HEK293 (cell line): Measurements from ENCODE around the gene AGO3.

Experiments used
- CTCF ChIA-PET: fragments of 350-600 bp; formaldehyde crosslinking; extraction: SDS; loops from one replicate; lab custom pipeline; 2021; ENCODE audit warnings: antibody characterized with exemption; lab: Yijun Ruan, JAX
- POLR2A ChIA-PET: fragments of 300-600 bp; formaldehyde crosslinking; extraction: SDS; loops from one replicate; lab custom pipeline; 2020; ENCODE audit warnings: antibody characterized with exemption, inconsistent platforms; lab: Yijun Ruan, JAX
- H3K27ac ChIP-seq: fragments of 200-500 bp; sonication (Bioruptor generic); 2 replicates; pipeline ENCODE4 v1.5.1; 2014; ENCODE audit warnings: low read depth, low read length, control low read depth, inconsistent platforms; ENCODE audit errors: extremely low read depth
- H3K36me3 ChIP-seq, 2 experiments: fragments of 200-500 bp in 1 of 2; sonication (Bioruptor generic) in 1 of 2; 1 replicate in 1 of 2; 2 replicates in 1 of 2; pipeline ENCODE4 v1.5.1; 2014 to 2017; ENCODE audit warnings: inconsistent platforms in 2 of 2, low read length in 2 of 2; ENCODE audit not compliant: control insufficient read depth in 2 of 2, insufficient read depth in 1 of 2
- H3K4me1 ChIP-seq: fragments of 200-500 bp; sonication (Bioruptor generic); 2 replicates; pipeline ENCODE4 v1.5.1; 2014; ENCODE audit warnings: mild to moderate bottlenecking, low read length, inconsistent platforms; ENCODE audit not compliant: control insufficient read depth, insufficient read depth
- H3K4me3 ChIP-seq: 2 replicates; pipeline ENCODE4 v1.5.1; 2011; ENCODE audit warnings: low read depth, mild to moderate bottlenecking, control low read depth, low read length, moderate library complexity
- H3K9me3 ChIP-seq: fragments of 200-500 bp; sonication (Bioruptor generic); 2 replicates; pipeline ENCODE4 v1.5.1; 2014; ENCODE audit warnings: low read depth, low read length, inconsistent platforms; ENCODE audit not compliant: control insufficient read depth, insufficient read depth
- GFI1B ChIP-seq: fragments of 450-650 bp; formaldehyde crosslinking; IDR thresholded peaks from 2 replicates; pipeline ENCODE4 v1.5.1; 2016; ENCODE audit warnings: missing biosample characterization, missing genetic modification characterization
- GLIS1 ChIP-seq: fragments of 450-650 bp; formaldehyde crosslinking; IDR thresholded peaks from 2 replicates; pipeline ENCODE4 v1.5.1; 2016; ENCODE audit warnings: missing biosample characterization, missing genetic modification characterization
- PRDM1 ChIP-seq: fragments of 450-650 bp; formaldehyde crosslinking; IDR thresholded peaks from 2 replicates; pipeline ENCODE4; 2016; ENCODE audit warnings: missing biosample characterization, missing genetic modification characterization
- ZBTB17 ChIP-seq: fragments of 450-650 bp; formaldehyde crosslinking; IDR thresholded peaks from 2 replicates; pipeline ENCODE4 v1.5.1; 2016; ENCODE audit warnings: missing biosample characterization, missing genetic modification characterization
- ZFP37 ChIP-seq: fragments of 450-650 bp; formaldehyde crosslinking; IDR thresholded peaks from 2 replicates; pipeline ENCODE4 v1.5.1; 2016; ENCODE audit warnings: missing biosample characterization, missing genetic modification characterization
- ZNF10 ChIP-seq: fragments of 450-650 bp; formaldehyde crosslinking; IDR thresholded peaks from 2 replicates; pipeline ENCODE4 v1.5.1; 2017; ENCODE audit warnings: missing biosample characterization, missing genetic modification characterization
- ZNF133 ChIP-seq: fragments of 450-650 bp; formaldehyde crosslinking; IDR thresholded peaks from 2 replicates; pipeline ENCODE4 v1.5.1; 2016; ENCODE audit warnings: missing biosample characterization, missing genetic modification characterization
- ZNF174 ChIP-seq: fragments of 450-650 bp; formaldehyde crosslinking; IDR thresholded peaks from 2 replicates; pipeline ENCODE4 v1.5.0; 2017; ENCODE audit warnings: missing biosample characterization, mild to moderate bottlenecking, missing genetic modification characterization
- ZNF19 ChIP-seq: fragments of 450-650 bp; formaldehyde crosslinking; IDR thresholded peaks from 2 replicates; pipeline ENCODE4; 2016; ENCODE audit warnings: missing biosample characterization, missing genetic modification characterization, low read depth
- ZNF214 ChIP-seq: fragments of 450-650 bp; formaldehyde crosslinking; IDR thresholded peaks from 2 replicates; pipeline ENCODE4 v1.5.1; 2017; ENCODE audit warnings: missing biosample characterization, mild to moderate bottlenecking, missing genetic modification characterization, borderline replicate concordance
- ZNF221 ChIP-seq: fragments of 450-650 bp; formaldehyde crosslinking; IDR thresholded peaks from 2 replicates; pipeline ENCODE4 v1.5.1; 2017; ENCODE audit warnings: missing biosample characterization, missing genetic modification characterization, borderline replicate concordance
- ZNF354C ChIP-seq: fragments of 450-650 bp; formaldehyde crosslinking; IDR thresholded peaks from 2 replicates; pipeline ENCODE4 v1.5.1; 2016; ENCODE audit warnings: missing biosample characterization, missing genetic modification characterization, low read depth, borderline replicate concordance
- ZNF366 ChIP-seq: fragments of 450-650 bp; formaldehyde crosslinking; conservative IDR thresholded peaks from 2 replicates; pipeline ENCODE4 v1.5.1; 2016; ENCODE audit warnings: missing biosample characterization, missing genetic modification characterization
- ZNF510 ChIP-seq: fragments of 450-650 bp; formaldehyde crosslinking; IDR thresholded peaks from 2 replicates; pipeline ENCODE4 v1.5.1; 2018; ENCODE audit warnings: mild to moderate bottlenecking, missing genetic modification characterization, missing biosample characterization; ENCODE audit not compliant: insufficient replicate concordance
- ZNF514 ChIP-seq: fragments of 450-650 bp; formaldehyde crosslinking; IDR thresholded peaks from 2 replicates; pipeline ENCODE4 v1.5.1; 2016; ENCODE audit warnings: missing biosample characterization, missing genetic modification characterization
- ZNF544 ChIP-seq: fragments of 450-650 bp; formaldehyde crosslinking; IDR thresholded peaks from 2 replicates; pipeline ENCODE4 v1.5.0; 2017; ENCODE audit warnings: missing biosample characterization, missing genetic modification characterization
- ZNF558 ChIP-seq: fragments of 450-650 bp; formaldehyde crosslinking; IDR thresholded peaks from 2 replicates; pipeline ENCODE4 v1.5.1; 2016; ENCODE audit warnings: missing biosample characterization, missing genetic modification characterization
- ZNF600 ChIP-seq: fragments of 450-650 bp; formaldehyde crosslinking; IDR thresholded peaks from 2 replicates; pipeline ENCODE4 v1.5.1; 2016; ENCODE audit warnings: missing biosample characterization, missing genetic modification characterization
- ZNF629 ChIP-seq: fragments of 450-650 bp; formaldehyde crosslinking; IDR thresholded peaks from 2 replicates; pipeline ENCODE4 v1.5.1; 2017; ENCODE audit warnings: missing biosample characterization, missing genetic modification characterization
- ZNF677 ChIP-seq: fragments of 450-650 bp; IDR thresholded peaks from 2 replicates; pipeline ENCODE4 v1.5.0; 2018; ENCODE audit warnings: missing biosample characterization, mild to moderate bottlenecking, missing genetic modification characterization, moderate library complexity
- ZNF76 ChIP-seq: fragments of 450-650 bp; formaldehyde crosslinking; IDR thresholded peaks from 2 replicates; pipeline ENCODE4; 2016; ENCODE audit warnings: low read depth, missing biosample characterization, missing genetic modification characterization, borderline replicate concordance
- ZNF792 ChIP-seq: fragments of 450-650 bp; formaldehyde crosslinking; IDR thresholded peaks from 2 replicates; pipeline ENCODE4 v1.5.1; 2016; ENCODE audit warnings: missing biosample characterization, missing genetic modification characterization
- ZNF843 ChIP-seq: fragments of 450-650 bp; formaldehyde crosslinking; IDR thresholded peaks from 2 replicates; pipeline ENCODE4 v1.5.1; 2016; ENCODE audit warnings: missing biosample characterization, missing genetic modification characterization
- ZSCAN30 ChIP-seq: fragments of 450-650 bp; IDR thresholded peaks from 2 replicates; pipeline ENCODE4 v1.5.1; 2018; ENCODE audit warnings: missing biosample characterization, mild to moderate bottlenecking, missing genetic modification characterization, moderate library complexity
- TF ChIP-seq, protein P1 (sequence below): fragments of 450-650 bp; formaldehyde crosslinking; IDR thresholded peaks from 2 replicates; pipeline ENCODE4 v1.5.1; 2016; ENCODE audit warnings: missing biosample characterization, missing genetic modification characterization
- TF ChIP-seq, protein P2 (sequence below): fragments of 450-650 bp; formaldehyde crosslinking; IDR thresholded peaks from 2 replicates; pipeline ENCODE4 v1.5.1; 2017; ENCODE audit warnings: missing biosample characterization, missing genetic modification characterization

The AGO3 gene

GRCh38 chr1:36091141-36091540 is 160.2 kb downstream of the AGO3 start:
- no peak for TF ChIP-seq ZNF214 (tag by site-specific recombination)
- no peak overlapping the region for H3K4me3 ChIP-seq
- peaks cover 4 to 63% of the 10 kb centered on the region in 2 experiments; a peak in 2 of 3 replicates for H3K36me3 ChIP-seq
- CTCF ChIA-PET, result interaction anchor here (0.7 to 1.6 kb wide), 4 partner anchors 9 to 58 kb away, joined by 3 to 7 read pairs (median 4); partner anchors contain the start of gene TRAPPC3
- H3K4me1 ChIP-seq, result no peaks in the 10 kb centered on the region
- H3K9me3 ChIP-seq, result no peaks in the 10 kb centered on the region
- no peak overlapping the region for H3K27ac ChIP-seq
- POLR2A ChIA-PET, result no interaction called here

DNA sequence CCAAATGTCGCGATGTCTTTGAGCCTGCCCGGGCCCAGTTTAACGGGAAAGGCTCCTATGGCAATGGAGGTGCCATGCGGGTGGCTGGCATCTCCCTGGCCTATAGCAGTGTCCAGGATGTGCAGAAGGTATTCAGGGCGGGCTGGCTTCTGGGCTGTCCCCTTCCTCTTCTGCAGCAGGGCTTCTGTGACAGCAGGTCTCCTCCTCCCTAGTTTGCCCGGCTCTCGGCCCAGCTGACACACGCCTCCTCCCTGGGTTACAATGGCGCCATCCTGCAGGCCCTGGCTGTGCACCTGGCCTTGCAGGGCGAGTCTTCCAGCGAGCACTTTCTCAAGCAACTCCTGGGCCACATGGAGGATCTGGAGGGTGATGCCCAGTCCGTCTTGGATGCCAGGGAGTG is 160.8 kb downstream of the AGO3 start:
- no peaks in the 10 kb centered on the region for H3K4me1 ChIP-seq
- POLR2A ChIA-PET, result no interaction called here
- no peaks in the 10 kb centered on the region for H3K9me3 ChIP-seq
- H3K4me3 ChIP-seq, result no peak overlapping the region
- CTCF ChIA-PET, result interaction anchor here (1.6 kb wide), 1 partner anchor 43 kb away, joined by 7 read pairs; no protein-coding TSS in a partner anchor
- no peak overlapping the region for H3K27ac ChIP-seq
- TF ChIP-seq GLIS1 (tag by site-specific recombination), result no peak
- no peak for TF ChIP-seq ZNF10 (tag by site-specific recombination)
- TF ChIP-seq ZNF514 (tag by site-specific recombination), result no peak
- TF ChIP-seq ZNF19 (tag by site-specific recombination), result no peak
- TF ChIP-seq, protein P1, sequence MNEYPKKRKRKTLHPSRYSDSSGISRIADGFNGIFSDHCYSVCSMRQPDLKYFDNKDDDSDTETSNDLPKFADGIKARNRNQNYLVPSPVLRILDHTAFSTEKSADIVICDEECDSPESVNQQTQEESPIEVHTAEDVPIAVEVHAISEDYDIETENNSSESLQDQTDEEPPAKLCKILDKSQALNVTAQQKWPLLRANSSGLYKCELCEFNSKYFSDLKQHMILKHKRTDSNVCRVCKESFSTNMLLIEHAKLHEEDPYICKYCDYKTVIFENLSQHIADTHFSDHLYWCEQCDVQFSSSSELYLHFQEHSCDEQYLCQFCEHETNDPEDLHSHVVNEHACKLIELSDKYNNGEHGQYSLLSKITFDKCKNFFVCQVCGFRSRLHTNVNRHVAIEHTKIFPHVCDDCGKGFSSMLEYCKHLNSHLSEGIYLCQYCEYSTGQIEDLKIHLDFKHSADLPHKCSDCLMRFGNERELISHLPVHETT (tag by site-specific recombination), result no peak
- TF ChIP-seq ZNF366 (tag by site-specific recombination), result no peak
- no peak for TF ChIP-seq ZNF510 (tag by site-specific recombination)
- no peak for TF ChIP-seq ZNF174 (tag by site-specific recombination)
- TF ChIP-seq ZNF629 (tag by site-specific recombination), result no peak
- peaks cover 4 to 67% of the 10 kb centered on the region in 2 experiments; a peak in 2 of 3 replicates for H3K36me3 ChIP-seq

GRCh38 chr1:36092166-36092797 is 161.4 kb downstream of the AGO3 start:
- CTCF ChIA-PET, result interaction anchor here (1.1 to 1.6 kb wide), 2 partner anchors 42 to 43 kb away, joined by 3 to 7 read pairs; no protein-coding TSS in a partner anchor
- H3K9me3 ChIP-seq, result no peaks in the 10 kb centered on the region
- POLR2A ChIA-PET, result no interaction called here
- H3K4me1 ChIP-seq, result no peaks in the 10 kb centered on the region
- H3K4me3 ChIP-seq, result no peak overlapping the region
- H3K36me3 ChIP-seq, result peaks cover 4 to 72% of the 10 kb centered on the region in 2 experiments; a peak in 2 of 3 replicates
- no peak overlapping the region for H3K27ac ChIP-seq
- TF ChIP-seq ZNF600, result no peak
- no peak for TF ChIP-seq ZNF843 (tag by site-specific recombination)
- TF ChIP-seq, protein P2, sequence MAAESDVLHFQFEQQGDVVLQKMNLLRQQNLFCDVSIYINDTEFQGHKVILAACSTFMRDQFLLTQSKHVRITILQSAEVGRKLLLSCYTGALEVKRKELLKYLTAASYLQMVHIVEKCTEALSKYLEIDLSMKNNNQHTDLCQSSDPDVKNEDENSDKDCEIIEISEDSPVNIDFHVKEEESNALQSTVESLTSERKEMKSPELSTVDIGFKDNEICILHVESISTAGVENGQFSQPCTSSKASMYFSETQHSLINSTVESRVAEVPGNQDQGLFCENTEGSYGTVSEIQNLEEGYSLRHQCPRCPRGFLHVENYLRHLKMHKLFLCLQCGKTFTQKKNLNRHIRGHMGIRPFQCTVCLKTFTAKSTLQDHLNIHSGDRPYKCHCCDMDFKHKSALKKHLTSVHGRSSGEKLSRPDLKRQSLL, result no peak
- no peak for TF ChIP-seq ZNF354C (tag by site-specific recombination)
- TF ChIP-seq ZBTB17 (tag by site-specific recombination), result no peak
- no peak for TF ChIP-seq ZNF133 (tag by site-specific recombination)
- TF ChIP-seq ZNF544 (tag by site-specific recombination), result no peak
- no peak for TF ChIP-seq PRDM1
- TF ChIP-seq ZFP37 (tag by site-specific recombination), result no peak
- no peak for TF ChIP-seq ZSCAN30 (tag by site-specific recombination)
- TF ChIP-seq ZNF558 (tag by site-specific recombination), result no peak
- no peak for TF ChIP-seq ZNF76 (tag by site-specific recombination)
- TF ChIP-seq ZNF221, result no peak
- TF ChIP-seq ZNF677, result no peak
- no peak for TF ChIP-seq ZNF792 (tag by site-specific recombination)
- no peak for TF ChIP-seq ZNF19 (tag by site-specific recombination)
- no peak for TF ChIP-seq GFI1B (tag by site-specific recombination)
